GM18873 (cell line): ENCODE measurements around the gene PSAP.
"Not testable (repeated sequence)": the region's sequence is repeated elsewhere in the genome, so short reads cannot be mapped to it uniquely, and the experiment has no call there.

Experiments
- ATAC-seq: cut with Tn5 transposase; IDR thresholded peaks from one replicate; pipeline ENCODE4 v1.9.1; 2021; ENCODE audit warnings: mild to moderate bottlenecking, moderate library complexity, moderate number of reproducible peaks; ENCODE audit not compliant: unreplicated experiment, low FRiP score

The PSAP gene

DNA sequence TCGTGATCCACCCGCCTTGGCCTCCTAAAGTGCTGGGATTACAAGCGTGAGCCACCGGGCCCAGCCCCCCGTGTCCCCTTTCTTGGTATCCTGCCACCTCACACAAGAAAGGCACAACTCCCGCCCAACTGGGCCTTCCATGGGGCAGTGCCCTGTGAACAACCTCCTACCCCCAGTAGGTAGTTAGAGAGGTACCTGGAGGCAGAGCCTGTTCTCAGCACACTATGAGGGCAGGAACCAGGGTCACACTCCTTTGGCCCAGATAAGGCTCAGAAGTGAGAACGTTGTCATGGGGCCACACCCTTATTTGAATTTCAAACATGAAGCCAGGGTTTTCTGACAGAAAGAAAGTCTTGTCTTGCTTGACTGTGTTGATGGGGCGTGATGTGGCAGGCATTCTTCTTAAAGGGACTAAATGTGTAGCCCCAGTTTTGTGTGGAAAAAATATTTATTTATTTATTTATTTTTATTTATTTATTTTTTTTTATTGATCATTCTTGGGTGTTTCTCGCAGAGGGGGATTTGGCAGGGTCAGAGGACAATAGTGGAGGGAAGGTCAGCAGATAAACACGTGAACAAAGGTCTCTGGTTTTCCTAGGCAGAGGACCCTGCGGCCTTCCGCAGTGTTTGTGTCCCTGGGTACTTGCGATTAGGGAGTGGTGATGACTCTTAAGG is 23.8 kb upstream of the PSAP start:
- ATAC-seq = not testable (repeated sequence)

DNA sequence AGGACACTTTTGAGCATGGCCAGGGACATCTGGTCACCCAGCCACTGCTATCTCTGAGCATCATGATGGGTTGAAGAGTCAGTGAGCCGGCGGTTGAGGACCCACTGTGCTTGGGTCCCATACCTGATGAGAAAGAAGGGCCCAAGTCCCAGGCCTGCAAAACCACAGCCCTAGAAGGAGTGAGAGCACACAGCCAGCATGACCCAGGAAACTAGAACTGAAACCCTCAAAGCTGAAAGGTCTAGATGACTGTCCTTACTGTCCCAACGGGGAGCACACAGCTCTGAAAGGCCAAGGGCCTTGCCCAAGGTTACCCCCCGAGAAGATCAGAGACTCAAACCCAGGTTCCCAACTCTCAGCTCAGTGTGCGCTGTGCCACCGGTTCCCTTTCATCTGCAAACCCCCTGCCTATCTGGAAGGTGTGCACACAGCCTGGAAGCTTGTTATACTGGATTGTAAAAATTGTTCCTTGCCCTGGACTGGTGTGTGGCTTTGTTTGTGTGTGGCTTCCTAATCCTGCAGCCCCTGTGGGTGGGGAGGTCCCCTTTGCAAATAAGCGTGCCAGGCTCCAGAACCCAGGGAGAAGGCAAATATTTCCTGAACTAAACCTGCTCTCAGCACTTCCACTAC is 22.6 kb upstream of the PSAP start:
- ATAC-seq = peak; percentile 98

DNA sequence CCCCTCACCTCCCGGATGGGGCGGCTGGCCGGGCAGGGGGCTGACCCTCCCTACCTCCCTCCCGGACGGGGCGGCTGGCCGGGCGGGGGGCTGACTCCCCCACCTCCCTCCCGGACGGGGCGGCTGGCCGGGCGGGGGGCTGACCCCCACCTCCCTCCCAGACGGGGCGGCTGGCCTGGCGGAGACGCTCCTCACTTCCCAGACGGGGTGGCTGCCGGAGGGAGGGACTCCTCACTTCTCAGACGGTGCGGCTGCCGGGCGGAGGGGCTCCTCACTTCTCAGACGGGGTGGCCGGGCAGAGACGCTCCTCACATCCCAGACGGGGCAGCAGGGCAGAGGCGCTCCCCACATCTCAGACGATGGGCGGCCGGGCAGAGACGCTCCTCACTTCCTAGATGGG is 18.6 kb upstream of the PSAP start:
- ATAC-seq = not testable (repeated sequence)

DNA sequence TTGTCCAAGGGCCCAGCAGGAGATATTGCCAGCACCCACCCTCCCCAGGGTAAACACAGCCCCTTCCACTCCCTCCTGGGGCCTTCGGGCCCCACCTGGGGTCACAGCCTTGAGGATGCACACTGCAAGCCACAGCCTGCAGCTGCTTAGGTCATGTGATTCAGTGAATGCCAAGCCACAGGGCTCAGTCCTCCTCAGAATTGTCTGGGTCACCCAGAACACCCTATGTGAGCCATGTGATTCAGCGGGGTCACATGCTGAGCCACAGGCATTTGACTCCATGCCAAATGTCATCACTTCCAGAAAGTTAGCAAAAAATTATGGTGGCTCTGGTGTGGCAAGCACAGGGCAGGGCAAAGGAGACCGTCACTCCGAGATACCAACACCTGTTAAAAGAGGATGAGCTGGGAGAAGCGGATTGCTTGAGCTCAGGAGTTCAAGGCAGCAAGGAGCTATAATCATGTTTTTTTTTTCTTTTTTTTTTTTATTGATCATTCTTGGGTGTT is 17.2 kb upstream of the PSAP start:
- no peak for ATAC-seq

DNA sequence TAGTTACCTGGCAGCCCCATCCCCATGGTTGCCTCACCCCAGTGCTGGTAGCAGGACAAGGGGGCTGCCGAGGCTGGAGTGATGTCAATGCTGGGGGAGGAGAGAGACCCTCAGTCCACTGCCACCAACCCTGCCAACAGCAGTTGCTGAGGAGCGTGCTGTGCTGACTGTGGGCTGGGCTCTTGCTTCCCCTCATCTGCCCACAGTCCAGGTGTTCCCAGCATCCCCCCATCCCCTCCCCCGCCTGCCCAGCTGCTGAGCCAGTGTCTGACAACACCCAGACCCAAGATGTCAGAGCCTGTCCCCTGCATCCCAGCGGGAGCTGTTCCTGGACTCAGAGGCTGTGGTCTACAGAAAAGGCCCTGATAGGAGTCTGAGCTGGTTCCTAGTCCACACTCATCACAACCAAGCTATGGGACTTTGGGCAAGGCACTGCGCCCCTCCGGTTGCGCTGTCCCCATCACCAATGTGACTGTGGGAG is 14.6 kb upstream of the PSAP start:
- no peak for ATAC-seq

DNA sequence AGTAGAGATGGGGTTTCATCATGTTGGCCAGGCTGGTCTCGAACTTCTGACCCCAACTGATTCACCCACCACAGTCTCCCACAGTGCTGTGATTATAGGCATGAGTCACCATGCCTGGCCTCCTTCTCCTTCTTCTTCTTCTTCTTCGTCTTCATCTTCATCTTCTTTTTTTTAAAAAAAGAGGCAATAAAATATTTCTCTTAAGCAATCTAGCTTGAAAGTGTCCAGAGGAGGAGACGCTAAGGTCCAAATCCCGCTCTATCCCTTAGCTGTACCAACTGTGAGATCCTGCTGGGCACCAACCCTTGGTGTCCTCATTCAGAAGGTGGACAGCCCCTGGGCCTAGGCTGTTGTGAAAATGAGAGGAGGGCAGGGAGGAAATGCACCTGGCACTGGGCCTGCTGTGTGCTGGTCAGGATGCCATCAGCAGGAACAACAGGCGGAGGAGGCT is 13.9 kb upstream of the PSAP start:
- ATAC-seq = no peak

DNA sequence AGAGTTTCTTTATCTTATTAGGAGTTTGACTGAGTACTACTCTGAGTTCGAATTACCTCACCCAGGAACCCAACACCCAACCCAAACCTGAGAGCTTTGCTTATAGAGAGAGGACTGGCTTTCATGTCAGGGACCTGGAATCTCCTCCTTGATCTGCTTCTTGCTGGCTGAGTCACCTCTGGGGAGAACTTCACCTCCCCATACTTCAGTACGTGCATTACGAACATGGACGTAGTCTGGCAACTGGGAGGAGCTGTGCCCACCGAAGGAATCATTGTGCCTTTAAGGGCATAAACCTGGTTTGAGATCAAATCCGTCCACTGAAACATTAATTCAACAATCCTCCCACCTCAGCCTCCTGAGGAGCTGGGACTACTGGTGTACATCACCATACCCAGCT is 12.2 kb upstream of the PSAP start:
- no peak for ATAC-seq

DNA sequence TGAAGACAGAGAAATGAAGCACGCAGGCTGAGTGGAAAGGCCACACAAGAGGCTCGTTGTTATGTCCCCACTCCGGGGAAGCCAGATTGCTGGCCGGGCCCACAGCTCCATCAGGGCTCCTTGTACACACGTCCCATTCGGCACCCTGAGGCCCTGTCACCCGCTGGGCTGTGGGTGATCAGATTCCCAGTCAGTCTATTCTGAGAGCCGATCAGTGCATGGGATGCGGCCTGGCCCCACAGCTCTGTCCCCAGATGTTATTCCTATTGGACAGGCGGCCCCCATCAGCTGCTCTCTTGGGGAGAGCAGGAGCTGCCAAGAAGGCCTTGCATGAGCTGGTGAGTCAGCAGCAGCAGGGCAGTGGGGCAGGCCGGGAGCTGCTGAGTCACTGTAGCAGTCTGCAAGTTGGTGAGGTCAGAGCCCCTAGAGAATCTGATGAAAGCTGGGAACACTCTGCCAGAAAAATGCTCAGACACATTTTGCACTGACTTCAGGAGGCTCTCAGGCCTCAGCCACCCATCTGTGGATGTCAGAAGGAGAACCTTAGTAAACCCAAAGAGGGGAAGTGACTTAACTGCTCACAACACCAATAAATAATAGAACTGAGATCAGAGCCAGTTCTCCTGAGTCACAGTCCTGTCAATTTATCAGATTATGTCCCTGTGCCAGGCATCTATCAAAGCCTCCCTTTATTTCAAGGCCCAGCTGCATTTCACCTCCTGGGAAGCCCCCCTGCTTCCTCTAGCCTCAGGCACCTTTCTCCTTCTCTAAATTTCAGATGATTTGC is 9.4 kb upstream of the PSAP start:
- no peak for ATAC-seq

DNA sequence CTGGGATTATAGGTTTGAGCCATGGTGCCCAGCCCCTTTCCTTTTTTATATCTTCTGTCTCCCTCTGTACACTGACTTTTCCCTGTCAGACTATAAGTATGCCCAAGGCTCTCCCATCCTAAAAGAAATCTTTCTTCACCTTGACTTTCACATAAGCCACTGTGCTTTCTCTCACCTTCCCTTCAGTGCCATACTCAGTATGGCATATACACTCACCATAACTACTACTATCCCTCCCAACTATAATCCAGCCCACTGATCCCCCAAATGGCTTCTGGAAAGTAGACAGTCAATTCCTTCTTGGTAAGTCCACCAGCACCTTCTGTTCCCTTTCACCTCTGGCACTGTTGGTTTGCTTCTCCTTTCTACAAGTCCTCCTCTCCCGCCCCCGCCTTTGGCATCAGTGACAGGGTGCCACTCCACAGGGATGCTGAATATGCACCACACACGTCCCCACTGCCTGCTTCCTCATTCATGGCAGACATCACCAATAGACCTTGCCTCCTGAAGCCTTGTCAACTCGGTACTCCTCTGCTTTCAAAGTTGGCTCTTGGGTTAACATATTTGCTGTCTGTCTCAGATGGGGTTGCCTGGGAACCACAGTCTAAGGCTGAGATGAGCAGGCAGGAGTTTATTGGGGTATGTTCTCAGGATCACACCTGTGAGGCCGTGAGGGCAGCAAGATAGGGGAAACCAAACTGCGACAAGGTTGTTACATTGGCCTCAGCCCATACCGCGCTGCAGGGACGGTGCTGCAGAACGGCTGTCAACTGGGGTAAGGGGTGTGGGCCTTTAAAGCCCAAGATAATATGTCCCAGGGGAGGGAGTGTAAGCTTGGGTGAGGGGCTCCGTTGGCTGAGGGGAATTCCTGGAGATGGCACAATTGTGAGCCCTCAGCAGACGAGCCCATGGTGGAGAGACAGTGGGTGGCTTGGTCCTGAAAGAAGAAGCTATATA is 7.2 kb upstream of the PSAP start:
- ATAC-seq = no peak

DNA sequence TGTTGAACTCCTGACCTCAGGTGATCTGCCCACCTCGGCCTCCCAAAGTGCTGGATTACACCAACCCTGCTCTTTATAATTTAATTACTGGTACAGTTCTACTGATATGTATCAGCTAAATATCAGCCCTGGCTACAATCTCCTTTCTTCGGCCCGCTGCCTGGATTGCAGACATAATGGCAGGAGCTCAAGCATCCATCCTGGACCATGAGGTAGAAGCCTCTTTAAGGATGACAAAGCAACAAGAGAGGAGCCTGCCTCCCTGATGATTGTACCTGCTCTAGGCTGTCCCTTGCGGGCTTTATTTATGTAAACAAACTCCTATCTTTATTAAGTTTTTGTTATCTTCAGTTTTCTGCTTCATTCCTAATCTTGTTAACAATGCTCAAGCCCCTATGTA is 5.6 kb upstream of the PSAP start:
- no peak for ATAC-seq

DNA sequence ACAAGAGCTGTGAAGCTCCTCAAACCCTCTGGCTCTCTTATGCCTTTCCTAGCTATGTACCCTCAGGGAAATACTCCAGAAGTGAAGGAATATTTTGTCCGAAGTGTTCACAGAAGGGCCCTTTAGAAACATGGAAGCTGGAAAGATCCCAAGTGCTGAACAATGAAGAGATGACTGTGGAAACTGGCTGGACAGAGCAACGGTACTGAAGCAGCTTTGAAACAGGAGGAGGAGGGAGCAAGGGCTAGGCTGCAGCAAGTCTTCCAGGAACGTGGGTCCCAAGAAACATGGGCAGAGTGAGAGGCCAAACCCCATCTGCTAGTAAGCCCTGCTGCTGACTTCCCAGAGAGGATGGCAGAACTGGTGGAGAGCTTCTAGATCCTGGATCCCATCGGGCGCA is 3.0 kb upstream of the PSAP start:
- ATAC-seq = no peak

DNA sequence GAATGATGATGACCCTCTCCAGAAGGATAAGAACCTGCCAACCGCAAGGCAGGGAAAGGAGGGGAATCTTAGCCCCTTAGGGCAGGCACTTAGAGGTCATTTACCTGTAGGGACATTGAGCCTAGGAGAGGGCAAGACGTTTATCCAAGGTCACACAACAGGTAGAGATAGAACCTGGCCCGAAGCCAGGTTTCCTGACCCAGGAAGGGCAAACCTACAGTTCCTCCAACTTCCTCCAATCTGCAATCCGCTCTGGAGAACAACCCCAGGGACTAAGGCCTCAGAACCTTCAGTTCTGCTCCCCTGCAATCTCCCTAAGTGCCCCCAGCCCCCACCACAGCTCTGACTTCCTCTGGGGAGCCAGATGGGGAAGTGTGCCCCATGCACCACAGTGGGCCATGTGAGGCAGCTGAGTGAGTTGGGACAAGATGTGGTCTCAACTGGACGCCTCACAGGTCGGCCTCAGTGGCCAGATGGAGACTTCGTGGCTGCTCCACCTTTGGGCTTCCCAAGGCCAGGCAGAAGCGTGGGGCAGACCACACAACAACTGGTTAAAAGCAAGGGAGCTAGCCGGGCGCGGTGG is 1.4 kb upstream of the PSAP start:
- no peak for ATAC-seq

DNA sequence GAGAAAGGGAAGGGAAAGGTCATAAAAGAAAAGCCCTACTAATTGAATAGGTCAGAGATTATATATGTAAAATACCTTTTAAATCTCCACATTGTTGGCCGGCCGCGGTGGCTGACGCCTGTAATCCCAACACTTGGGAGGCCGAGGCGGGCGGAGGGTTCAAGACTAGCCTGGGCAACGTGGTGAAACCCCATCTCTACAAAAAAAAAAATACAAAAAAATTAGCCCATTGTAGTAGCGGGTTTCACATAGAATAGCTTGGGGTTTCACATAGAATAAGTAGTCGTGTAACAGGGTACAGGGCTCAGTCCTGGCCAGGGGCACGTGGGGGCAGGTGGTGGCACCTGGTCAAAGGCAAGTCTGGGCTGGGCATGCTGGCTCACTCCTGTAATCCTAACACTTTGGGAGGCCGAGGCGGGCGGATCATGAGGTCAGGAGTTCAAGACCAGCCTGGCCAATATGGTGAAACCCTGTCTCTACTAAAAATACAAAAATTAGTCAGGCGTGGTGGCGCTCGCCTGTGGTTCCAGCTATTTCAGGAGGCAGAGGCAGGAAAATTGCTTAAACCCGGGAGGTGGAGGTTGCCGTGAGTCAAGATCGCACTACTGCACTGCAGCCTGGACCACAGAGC is 529 bp upstream of the PSAP start:
- peak; percentile 24 for ATAC-seq

DNA sequence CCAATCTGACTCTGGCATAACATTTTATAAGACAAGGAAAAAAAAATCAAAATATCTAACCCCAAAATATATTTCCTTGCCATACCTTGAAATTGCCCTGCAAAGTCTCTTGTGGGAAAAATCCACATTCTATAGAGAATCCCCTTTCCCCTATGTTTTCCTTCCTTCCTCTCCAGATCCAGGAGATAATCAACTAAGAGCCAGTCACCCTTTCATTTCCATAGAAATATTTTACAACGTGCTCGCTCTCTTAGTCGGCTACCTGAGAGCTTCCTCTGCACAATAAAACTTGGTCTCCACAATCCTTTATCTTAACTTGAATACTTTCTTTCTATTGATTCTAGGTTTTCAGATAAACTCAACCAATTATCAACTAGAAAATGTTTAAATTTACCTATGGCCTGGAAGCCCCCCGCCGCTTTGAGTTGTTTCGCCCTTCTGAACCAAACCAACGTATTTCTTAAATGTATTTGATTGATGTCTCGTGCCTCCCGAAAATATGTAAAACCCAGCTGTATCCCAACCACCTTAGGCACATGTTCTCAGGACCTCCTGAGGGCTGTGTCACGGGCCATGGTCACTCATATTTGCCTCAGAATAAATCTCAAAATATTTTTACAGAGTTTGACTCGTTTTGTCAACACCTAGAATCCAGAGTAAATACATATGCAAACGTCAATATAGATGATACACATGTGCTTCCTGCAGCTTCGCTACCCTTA is 869 bp downstream of the PSAP start:
- ATAC-seq = no peak

DNA sequence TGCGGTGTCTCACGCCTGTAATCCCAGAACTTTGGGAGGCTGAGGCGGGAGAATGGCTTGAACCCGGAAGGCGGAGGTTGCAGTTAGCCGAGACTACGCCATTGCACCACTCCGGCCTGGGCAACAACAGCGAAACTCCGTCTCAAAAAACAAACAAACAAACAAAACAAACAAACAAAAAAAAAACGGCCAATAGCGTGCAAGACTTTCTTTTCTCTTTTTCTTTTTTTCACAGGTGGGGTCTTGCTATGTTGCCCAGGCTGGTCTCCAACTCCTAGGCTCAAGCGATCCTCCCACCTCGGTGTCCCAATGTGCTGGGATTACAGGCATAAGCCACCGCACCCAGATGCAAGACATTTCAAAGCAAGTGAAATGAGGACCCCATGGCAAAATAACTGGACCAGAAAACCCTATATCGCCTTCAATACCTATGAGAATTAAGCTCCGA is 1.6 kb downstream of the PSAP start:
- no peak for ATAC-seq

DNA sequence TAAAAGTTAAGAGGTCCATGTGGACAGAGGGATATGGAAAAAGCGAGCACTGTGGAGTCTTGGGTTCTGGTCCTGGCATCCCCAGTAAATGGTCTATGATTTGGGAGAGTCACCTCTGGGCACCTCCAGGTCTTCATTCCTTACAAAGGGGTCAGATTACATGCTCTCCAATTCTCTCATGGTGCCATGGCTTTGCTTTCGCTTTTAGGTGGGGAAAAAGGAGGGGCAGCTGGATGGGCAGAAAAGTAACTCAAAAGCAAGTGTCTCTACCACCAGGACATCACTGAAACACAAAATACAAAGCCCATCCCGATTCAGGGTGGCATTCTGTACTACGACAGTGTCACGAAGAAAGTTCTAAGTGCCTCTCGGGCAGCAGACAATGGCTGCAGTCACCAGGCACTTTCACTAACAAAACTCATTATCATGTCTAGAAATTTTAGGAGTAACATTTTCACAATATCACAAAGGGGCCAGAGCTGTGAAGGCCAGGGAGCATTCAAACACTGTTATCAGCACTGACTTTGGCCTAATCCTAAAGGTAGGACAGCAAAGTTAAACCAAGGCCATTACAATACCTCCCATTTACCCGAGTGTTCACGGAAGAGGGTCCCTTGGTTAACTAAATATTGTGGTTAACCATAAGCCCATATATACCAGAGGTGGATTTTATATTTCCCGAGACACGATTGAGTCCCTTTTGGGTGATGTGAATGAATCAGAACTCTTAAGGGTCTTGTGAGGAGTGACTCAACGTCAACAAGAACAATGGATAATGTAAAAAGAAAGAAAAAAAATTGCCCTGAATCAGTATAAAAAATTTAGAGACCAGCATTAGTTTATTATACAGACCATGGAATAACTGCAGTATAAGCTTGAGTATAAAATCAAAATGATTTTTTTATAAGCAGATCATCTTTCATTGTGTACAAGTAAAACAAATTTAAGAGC is 2.5 kb downstream of the PSAP start:
- no peak for ATAC-seq

DNA sequence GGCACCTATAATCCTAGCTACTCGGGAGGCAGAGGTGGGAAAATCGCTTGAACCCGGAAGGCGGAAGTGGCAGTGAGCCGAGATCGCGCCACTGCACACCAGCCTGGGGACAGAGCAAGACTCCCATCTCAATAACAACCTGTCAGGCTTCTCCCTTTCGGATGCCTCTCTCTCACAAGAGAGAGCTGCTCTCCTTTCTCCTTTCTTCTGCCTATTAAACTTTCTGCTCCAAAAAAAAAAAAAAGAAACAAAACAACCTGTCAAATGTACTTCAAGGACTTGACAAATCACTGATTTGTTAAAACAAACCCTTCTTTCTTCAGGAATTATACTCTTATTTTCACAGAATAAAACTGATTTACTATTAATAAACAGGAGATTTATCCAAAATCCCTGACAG is 3.6 kb downstream of the PSAP start:
- no peak for ATAC-seq

DNA sequence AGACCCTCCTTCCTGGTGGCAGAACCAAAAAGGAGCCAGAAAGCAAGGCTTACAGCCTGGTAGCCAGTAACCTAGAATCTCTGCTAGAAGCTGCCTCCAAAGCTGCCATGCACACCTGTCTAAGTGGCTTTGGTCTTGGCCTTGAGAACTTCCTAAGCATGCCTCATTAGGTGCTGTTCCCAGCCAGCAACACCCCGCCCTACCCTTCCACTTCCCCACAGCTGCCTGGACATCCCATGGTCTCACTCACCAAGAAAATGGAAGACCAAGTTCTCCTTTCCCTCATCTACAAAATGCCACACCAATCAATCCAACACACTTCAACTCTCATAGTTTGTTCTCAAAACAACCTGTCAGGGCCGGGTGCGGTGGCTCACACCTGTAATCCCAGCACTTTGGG is 4.2 kb downstream of the PSAP start:
- ATAC-seq = no peak
